ENCODE measurements around the gene IQCB1.
"Not testable (repeated sequence)": the region's sequence is repeated elsewhere in the genome, so short reads cannot be mapped to it uniquely, and the experiment has no call there.

The IQCB1 gene

DNA sequence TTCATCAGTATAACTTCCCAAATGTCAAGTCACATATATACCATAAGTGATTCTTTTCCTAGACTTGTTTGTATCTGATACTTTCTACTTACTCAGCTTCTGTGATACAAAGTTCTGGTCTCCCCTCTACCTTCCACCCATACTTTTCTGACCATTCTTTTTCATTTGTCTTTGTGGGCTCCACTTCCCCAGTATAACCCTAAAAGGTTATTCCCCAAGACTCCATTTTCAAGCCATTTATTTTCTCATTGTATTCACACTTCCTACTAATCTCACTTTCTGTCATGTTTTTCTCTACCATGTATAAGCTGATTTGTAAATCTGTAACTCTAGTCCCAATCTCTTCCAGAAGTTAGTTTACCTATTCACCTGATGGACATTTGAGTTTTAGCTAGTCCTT, 34.0 kb downstream of the IQCB1 start:
- no peak for DNase-seq

GRCh38 chr3:121796970-121797369, 37.9 kb downstream of the IQCB1 start:
- DNase-seq, result no peak

DNA sequence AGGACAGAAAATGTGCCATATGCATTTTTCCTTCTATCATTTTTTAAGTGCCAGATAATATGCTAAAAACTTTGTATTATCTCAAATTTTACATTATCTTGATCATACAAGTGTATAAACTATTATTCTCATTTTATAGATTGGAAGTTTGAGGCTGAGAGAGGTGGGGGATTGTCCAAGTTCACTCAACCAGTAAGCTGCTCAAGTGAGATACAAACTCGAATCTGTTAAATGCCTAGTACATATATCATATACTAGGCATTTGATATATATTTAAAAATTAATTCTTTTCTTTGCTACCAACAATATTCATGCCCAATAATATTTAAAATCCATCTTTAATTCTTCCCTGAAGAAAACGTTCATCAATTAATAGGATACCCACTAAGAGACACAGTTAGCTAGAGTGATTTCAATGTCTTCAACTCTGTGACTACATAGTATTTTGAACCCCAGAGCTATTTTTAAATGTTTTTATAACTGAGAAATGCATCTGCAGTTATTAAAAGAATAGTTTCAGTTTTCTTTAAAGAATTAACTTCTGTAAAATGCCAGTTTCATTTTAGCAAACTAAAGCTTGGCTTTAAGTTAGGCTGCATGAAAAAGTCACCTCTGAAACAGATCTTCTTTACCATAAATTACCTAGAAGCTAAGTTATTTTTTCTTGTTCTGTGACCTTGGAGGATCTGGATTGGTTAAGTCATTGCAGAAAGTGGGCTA, 40.4 kb downstream of the IQCB1 start:
- DNase-seq, result no peak

GRCh38 chr3:121793078-121793477, 41.8 kb downstream of the IQCB1 start:
- no peak for DNase-seq

DNA sequence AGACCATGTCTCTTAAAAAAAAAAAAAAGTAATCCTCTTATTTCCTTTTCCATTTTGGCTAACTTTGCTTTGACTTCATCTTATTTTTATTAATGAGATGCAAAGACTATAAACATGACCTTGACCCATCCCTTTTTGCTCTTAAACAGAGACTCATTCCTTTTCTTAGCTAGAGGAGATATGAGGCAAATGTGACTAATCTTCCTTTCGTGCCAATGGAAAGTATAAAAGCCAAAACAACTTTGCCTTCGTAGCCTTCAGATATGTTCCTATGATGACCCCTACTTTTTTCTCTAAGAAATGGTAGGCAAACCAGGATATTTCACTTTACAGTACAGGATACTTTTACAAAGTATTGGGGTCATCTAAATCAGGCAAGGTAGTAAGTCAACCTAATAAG, 48.4 kb downstream of the IQCB1 start:
- DNase-seq, result no peak

DNA sequence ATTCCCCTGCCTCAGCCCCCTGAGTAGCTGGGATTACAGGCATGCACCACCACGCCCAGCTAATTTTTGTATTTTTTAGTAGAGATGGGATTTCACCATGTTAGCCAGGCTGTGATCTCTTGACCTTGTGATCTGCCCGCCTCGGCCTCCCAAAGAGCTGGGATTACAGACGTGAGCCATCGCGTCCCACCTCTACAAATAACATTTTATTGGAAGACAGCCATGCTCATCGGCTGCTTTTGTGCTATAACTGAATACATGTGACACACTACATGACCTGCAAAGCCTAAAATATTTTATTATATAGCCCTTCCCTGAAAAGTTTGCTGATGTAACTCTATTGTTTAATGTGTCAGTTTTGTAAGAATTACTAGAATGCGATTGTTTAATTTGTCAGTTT, 52.1 kb downstream of the IQCB1 start:
- DNase-seq, result not testable (repeated sequence)

DNA sequence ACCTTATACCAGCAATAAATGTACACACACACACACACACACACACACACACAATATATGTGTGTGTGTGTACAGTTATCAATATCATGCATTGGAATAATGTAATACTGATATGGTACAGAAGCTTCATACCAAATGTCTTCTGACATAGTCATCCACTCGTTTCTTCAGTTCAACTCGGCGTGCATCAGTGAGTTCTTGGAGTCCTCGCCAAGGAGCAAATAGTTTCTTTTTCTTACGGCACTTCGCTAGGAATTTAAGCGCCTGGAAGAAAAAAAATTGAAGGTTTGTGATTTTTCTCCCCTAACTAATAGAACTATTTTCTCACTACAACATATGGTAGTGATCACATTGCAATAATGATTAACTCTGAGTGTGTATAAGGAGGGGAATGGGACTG, 53.2 kb downstream of the IQCB1 start:
- DNase-seq, result no peak

- DNase-seq, result not testable (repeated sequence)
Measured at GRCh38 chr3:121775095-121775494, 59.8 kb downstream of the IQCB1 start.

DNA sequence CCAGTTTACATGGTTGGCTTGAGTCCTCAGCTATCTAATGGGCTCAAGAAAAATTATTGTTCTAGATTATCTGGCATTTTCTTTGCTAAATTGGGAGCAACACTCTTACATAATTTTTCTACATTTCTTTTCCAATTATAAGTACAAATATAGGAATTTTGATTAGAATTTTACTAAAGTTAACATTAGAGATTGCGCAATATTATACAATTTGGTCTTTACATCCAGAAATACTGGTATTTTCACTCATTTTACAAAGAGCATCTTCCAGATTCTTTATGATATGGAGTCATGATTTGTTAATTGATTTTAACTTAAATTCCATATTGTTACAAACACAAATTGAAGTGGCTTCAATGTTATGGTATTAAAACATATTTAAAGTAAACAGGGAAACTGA, 65.6 kb downstream of the IQCB1 start:
- DNase-seq, result no peak

GRCh38 chr3:121768452-121768851, 66.4 kb downstream of the IQCB1 start:
- DNase-seq, result no peak

- no peak for DNase-seq
Measured at GRCh38 chr3:121759541-121760202, 75.2 kb downstream of the IQCB1 start.

- no peak for DNase-seq
Measured at GRCh38 chr3:121758727-121759450, 76.0 kb downstream of the IQCB1 start.

DNA sequence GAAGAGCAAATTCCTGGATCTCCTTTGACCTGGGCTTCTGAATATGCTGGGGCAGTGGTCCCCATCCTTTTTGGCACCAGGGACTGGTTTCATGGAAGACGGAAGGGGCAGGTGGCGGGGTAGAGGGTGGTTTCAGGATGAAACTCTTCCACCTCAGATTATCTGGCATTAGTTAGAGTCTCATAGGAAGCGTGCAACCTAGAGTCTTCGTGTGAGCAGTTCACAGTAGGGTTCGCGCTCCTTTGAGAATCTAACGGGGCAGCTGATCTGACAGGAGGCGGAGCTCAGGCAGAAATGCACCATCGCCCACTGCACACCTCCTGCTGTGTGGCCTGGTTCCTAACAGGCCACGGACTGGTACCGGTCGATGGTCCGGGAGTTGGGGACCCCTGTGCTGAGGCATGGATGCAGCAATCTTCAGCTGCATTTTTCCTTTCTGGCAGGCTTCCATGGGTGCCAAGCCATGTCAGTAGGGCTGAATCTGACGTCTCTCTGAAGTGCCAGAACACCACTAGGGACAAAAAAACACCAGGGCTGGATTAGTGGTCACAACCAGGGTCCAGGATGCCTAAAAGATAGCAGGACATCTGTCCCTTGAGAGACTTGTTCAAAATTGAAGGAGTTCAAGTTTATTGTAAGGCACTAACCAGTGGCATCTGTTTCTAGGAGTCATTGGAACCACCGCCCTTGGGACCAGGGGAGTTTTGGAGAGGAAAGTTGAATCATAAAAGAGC, 76.9 kb downstream of the IQCB1 start:
- no peak for DNase-seq

GRCh38 chr3:121757087-121757811, 77.6 kb downstream of the IQCB1 start:
- DNase-seq, result no peak

DNA sequence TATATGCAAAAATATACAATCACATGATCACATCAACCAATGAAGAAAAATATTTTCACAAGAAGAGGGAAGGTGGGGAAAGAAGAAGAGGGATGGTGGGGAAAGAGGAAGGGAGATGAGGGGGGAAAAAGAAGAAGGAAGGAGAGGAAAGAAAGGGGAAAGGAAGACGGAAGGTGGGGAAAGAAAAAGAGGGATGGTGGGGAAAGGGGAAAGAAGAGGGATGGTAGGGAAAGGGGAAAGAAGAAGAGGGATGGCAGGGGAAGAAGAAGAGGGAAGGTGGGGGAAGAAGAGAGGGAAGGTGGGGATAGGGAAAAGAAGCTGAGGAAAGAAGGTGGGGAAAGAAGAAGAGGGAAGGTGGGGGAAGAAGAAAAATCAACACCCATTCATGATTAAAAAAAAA, 82.1 kb downstream of the IQCB1 start:
- no peak for DNase-seq

GRCh38 chr3:121752261-121752660, 82.6 kb downstream of the IQCB1 start:
- DNase-seq, result no peak

- DNase-seq, result no peak
Measured at GRCh38 chr3:121750087-121750415, 84.8 kb downstream of the IQCB1 start.

- DNase-seq, result peak; percentile 89 to 91
Measured at GRCh38 chr3:121749276-121750086, 85.4 kb downstream of the IQCB1 start, which contains the start of gene GOLGB1. TSS of gene GOLGB1 (minus strand) at chr3:121749741. CDS start at chr3:121730971, 18,770 bp downstream.

- DNase-seq, result peak in 1 of 2 experiments; percentile 3
Measured at GRCh38 chr3:121748680-121749275, 86.1 kb downstream of the IQCB1 start.

DNA sequence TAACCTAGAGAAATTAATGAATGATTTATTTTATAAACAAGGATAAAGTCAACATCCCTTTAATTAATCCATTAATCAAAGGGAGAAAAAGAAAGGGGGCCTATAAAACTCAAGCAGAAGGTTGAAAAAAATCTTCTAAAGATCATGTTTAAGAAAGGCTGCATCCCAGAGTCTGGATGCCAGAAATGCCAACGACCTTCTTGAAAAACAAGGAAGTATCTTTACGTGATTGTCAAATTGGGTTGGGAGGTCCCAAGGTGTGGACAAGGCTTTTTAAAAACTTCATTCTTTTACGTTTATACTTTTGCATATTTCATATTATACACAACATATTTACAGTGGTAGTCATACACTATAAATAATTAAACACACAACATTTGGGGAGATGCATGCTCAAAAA, 86.9 kb downstream of the IQCB1 start:
- no peak for DNase-seq

GRCh38 chr3:121743106-121743505, 91.8 kb downstream of the IQCB1 start:
- DNase-seq, result not testable (repeated sequence)

Measured in activated CD4-positive, alpha-beta T cell treated with anti-CD3 and anti-CD28 coated beads, Interleukin-2, amount 50 U/mL, for 4 hours (primary cell).